HG03439 (cell line): ENCODE data around the gene PCDHA8.
"Not testable (repeated sequence)": the region's sequence is repeated elsewhere in the genome, so short reads cannot be mapped to it uniquely, and the experiment has no call there.

ENCODE experiments used
- ATAC-seq: cut with Tn5 transposase; IDR thresholded peaks from one replicate; pipeline ENCODE4 v1.9.1; 2021; ENCODE audit warnings: mild to moderate bottlenecking, moderate library complexity; ENCODE audit not compliant: unreplicated experiment

Gene PCDHA8

GRCh38 chr5:140840978-140841962 lies at the start of gene PCDHA8:
TSS of gene PCDHA8 (plus strand) at chr5:140841187. CDS start at chr5:140841322, 135 bp downstream.
- ATAC-seq = no peak

DNA sequence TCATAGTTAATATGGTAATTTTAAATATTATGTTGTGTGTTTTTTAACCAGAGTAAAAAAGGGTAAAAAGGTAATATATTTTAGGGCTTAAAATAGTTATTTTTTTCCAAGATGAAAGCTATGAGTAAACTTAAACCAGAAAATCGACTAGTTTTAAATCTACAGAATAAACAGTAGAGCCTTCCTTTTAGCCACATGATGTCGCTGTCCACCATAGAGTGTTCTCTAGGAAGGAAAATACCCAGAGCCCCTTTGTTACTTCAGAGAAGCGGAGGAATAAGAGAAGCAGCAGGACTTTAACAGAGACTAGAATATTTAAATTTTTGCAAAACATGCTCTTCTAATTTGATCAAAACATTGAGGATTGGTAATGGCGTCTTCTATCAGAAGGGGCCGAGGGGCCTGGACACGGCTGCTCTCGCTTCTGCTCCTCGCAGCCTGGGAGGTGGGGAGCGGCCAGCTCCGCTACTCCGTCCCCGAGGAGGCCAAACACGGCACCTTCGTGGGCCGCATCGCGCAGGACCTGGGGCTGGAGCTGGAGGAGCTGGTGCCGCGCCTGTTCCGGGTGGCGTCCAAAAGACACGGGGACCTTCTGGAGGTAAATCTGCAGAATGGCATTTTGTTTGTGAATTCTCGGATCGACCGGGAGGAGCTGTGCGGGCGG lies 46.3 kb upstream of the PCDHA8 start, which contains the start of gene PCDHA2:
PCDHA2 (plus strand) TSS at position 258 of the 664 bp plus-strand sequence.
- ATAC-seq = no peak

DNA sequence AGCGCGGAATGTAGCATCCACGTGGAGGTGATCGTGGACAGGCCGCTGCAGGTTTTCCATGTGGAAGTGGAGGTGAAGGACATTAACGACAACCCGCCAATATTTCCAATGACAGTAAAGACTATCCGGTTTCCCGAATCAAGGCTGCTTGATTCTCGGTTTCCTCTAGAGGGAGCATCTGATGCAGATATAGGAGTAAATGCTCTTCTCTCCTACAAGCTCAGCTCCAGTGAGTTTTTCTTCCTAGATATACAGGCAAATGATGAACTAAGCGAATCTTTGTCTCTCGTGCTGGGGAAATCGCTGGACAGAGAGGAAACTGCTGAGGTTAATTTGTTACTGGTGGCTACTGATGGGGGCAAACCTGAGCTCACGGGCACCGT lies 45.7 kb upstream of the PCDHA8 start:
- ATAC-seq = no peak

- not testable (repeated sequence) for ATAC-seq
Measured at GRCh38 chr5:140796072-140796717, 44.8 kb upstream of the PCDHA8 start.

GRCh38 chr5:140796718-140797095 lies 44.3 kb upstream of the PCDHA8 start:
- ATAC-seq = no peak

GRCh38 chr5:140800816-140801493 lies 40.0 kb upstream of the PCDHA8 start, which contains the start of gene PCDHA3:
TSS of gene PCDHA3 (plus strand) at chr5:140801057.
- ATAC-seq = no peak

GRCh38 chr5:140801494-140801841 lies 39.5 kb upstream of the PCDHA8 start:
- ATAC-seq = no peak

GRCh38 chr5:140802381-140802780 lies 38.6 kb upstream of the PCDHA8 start:
- ATAC-seq = not testable (repeated sequence)

DNA sequence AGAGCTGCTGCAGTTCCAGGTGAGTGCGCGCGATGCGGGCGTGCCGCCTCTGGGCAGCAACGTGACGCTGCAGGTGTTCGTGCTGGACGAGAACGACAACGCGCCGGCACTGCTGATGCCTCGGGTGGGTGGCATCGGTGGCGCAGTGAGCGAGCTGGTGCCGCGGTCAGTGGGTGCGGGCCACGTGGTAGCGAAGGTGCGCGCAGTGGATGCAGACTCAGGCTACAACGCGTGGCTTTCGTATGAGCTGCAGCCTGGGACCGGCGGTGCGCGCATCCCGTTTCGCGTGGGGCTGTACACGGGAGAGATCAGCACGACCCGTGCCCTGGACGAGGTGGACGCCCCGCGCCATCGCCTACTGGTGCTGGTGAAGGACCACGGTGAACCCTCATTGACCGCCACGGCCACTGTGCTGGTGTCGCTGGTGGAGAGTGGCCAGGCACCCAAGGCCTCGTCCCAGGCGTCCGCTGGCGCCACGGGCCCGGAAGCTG lies 38.2 kb upstream of the PCDHA8 start:
- ATAC-seq = no peak

DNA sequence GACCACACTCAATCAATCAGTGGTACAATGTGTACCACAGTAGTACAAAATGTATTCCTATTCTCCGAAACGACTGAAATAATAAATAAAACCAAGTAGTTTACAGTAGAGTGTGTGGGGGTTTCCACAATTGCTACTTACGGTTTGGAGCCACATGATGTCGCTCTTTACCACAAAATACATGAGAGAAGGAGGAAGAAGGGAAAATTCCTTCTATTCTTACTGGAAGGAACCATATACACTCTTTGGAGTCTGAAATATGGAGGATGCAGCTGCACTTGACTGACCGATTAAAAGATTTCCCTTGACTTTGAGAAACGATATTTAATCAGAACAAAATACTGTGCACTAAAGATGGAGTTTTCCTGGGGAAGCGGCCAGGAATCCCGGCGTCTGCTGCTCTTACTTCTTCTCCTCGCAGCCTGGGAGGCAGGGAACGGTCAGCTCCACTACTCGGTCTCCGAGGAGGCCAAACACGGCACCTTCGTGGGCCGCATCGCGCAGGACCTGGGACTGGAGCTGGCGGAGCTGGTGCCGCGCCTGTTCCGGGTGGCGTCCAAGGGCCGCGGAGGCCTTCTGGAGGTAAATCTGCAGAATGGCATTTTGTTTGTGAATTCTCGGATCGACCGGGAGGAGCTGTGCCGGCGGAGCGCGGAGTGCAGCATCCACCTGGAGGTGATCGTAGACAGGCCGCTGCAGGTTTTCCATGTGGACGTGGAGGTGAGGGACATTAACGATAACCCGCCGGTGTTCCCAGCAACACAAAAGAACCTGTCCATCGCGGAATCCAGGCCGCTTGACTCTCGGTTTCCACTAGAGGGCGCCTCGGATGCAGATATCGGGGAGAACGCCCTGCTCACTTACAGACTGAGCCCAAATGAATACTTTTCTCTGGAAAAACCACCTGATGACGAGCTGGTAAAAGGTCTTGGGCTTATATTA lies 33.9 kb upstream of the PCDHA8 start, which contains the start of gene PCDHA4:
PCDHA4 (plus strand) TSS at position 235 of the 942 bp plus-strand sequence.
- ATAC-seq = no peak

DNA sequence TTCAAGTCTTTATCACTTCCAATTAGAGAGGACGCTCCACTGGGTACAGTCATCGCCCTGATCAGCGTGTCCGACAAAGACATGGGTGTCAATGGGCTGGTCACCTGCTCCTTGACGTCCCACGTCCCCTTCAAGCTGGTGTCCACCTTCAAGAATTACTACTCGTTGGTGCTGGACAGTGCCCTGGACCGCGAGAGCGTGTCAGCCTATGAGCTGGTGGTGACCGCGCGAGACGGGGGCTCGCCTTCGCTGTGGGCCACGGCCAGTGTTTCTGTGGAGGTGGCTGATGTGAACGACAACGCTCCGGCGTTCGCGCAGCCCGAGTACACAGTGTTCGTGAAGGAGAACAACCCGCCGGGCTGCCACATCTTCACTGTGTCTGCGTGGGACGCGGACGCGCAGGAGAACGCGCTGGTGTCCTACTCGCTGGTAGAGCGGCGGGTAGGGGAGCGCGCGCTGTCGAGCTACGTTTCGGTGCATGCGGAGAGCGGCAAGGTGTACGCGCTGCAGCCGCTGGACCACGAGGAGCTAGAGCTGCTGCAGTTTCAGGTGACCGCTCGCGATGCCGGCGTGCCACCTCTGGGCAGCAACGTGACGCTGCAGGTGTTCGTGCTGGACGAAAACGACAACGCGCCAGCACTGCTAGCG lies 32.6 kb upstream of the PCDHA8 start:
- ATAC-seq = not testable (repeated sequence)

DNA sequence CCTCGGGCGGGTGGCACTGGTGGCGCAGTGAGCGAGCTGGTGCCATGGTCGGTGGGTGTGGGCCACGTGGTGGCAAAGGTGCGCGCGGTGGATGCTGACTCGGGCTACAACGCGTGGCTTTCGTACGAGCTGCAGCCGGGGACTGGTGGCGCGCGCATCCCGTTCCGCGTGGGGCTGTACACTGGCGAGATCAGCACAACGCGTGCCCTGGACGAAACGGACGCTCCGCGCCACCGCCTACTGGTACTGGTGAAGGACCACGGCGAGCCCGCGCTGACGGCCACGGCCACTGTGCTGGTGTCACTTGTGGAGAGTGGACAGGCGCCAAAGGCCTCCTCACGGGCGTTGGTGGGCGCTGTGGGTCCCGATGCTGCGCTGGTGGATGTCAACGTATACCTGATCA lies 32.1 kb upstream of the PCDHA8 start:
- no peak for ATAC-seq

- no peak for ATAC-seq
Measured at GRCh38 chr5:140821375-140822280, 19.4 kb upstream of the PCDHA8 start, which contains the start of gene PCDHA5. TSS of gene PCDHA5 (plus strand) at chr5:140821613.

DNA sequence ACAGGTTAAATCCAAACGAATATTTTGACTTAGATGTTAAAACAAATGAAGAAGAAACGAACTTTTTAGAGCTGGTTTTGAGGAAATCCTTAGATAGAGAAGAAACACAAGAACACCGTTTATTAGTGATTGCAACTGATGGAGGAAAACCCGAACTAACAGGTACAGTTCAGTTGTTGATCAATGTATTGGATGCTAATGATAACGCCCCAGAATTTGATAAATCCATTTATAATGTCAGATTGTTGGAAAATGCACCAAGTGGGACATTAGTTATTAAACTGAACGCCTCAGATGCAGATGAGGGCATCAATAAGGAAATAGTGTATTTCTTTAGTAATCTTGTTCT lies 18.7 kb upstream of the PCDHA8 start:
- ATAC-seq = no peak

- ATAC-seq = not testable (repeated sequence)
Measured at GRCh38 chr5:140822969-140823368, 18.0 kb upstream of the PCDHA8 start.

DNA sequence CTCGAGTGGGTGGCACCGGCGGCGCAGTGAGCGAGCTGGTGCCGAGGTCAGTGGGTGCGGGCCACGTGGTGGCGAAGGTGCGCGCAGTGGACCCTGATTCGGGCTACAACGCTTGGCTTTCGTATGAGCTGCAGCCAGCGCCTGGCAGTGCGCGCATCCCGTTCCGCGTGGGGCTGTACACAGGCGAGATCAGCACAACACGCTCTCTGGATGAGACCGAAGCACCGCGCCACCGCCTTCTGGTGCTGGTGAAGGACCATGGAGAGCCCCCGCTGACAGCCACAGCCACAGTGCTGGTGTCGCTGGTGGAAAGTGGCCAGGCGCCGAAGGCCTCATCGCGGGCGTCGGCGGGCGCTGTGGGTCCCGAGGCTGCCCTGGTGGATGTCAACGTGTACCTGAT lies 17.5 kb upstream of the PCDHA8 start:
- ATAC-seq = no peak

DNA sequence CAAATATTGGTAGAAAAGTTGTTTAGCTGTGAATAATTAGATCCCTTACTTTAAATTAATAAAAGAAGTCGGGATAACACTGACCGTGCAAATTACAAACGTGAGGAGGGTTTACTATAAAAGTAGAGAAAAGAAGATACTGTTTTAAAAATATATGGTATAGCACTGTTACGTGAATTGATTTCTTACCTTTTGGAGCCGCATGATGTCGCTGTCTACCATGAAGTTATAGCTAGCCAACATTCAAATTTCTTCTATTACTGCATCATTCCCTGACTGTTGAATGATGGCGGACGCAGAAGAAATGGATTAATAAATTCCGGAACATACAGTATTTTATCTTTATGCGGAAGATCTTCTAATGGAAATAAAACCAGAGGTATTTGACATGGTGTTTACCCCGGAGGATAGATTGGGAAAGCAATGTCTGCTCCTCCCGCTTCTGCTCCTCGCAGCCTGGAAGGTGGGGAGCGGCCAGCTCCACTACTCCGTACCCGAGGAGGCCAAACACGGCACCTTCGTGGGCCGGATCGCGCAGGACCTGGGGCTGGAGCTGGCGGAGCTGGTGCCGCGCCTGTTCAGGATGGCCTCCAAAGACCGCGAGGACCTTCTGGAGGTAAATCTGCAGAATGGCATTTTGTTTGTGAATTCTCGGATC lies 13.2 kb upstream of the PCDHA8 start, which contains the start of gene PCDHA6:
PCDHA6 (plus strand) TSS at position 257 of the 658 bp plus-strand sequence; CDS start at position 389, 132 bp downstream.
- ATAC-seq = no peak
